ENCODE data around the gene ADORA2A. TPM values are rescaled to one million over a fixed set of nuclear protein-coding genes. Genes with fewer than 3 reads are reported as not detected.

The ADORA2A gene
- total RNA-seq, 1 experiment from 2014 or later, result 3.6 TPM

DNA sequence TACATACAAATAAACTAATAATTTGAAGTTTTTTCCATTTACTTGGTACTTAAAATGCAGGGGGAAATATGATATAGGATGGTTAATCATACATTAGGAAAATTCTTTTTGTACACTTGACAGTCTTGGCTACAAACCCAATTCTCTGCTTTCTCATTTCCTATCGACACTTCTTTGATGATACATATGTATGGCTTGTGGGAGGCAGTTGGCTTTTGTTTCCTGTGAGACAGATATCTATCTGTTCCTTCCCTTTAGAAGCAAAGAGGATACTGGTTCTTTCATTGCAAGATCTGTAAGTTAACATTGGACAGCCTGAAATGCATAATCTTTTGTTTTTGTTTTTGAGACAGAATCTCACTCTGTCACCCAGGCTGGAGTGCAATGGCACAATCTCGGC lies 47.9 kb upstream of the ADORA2A start:
- Histone ChIP-seq H3K79me2 (ENCODE audit: insufficient read depth, low read length) (no peaks in the 10 kb centered on the region), H3K9me2 (ENCODE audit: insufficient read depth) (no peaks in the 10 kb centered on the region), H3K27me3 (ENCODE audit: insufficient read depth, low read length) (no peaks in the 10 kb centered on the region), H4K20me1 (ENCODE audit: insufficient read depth) (no peaks in the 10 kb centered on the region), H3K4me3 (replicated peaks in 1 of 2; ENCODE audit: low read depth in 1 of 2, low read length in 2 of 2) (no peak overlapping the region), H3K4me2 (ENCODE audit: low read length) (no peak overlapping the region), H3K27ac (ENCODE audit: low read depth, low read length) (no peak overlapping the region), H2AFZ (ENCODE audit: low read depth, low read length, poor library complexity, severe bottlenecking) (no peak overlapping the region), H3K9ac (ENCODE audit: low read length) (no peak overlapping the region), H3K9me3 (ENCODE audit: control insufficient read depth in 1 of 2, insufficient read depth in 1 of 2, low read depth in 1 of 2, low read length in 2 of 2) (no peaks in the 10 kb centered on the region), H3K36me3 (ENCODE audit: control insufficient read depth in 1 of 2, insufficient read depth in 2 of 2, low read length in 2 of 2) (peaks cover 10% of the 10 kb centered on the region in 2 experiments; a peak in 3 of 4 replicates), H3K4me1 (ENCODE audit: control insufficient read depth in 1 of 2, insufficient read depth in 2 of 2, low read length in 2 of 2) (no peaks in the 10 kb centered on the region)
- no peak for TF ChIP-seq POLR2AphosphoS5 (IDR thresholded peaks at IDR 0.05; ENCODE audit: low read depth, low read length)
- no peak for TF ChIP-seq POLR2A (IDR thresholded peaks at IDR 0.05; ENCODE audit: borderline replicate concordance, extremely low read depth, insufficient read depth, insufficient read length)
- no peak for TF ChIP-seq RAD21 (IDR thresholded peaks at IDR 0.05; ENCODE audit: low read depth)
- no peak for DNase-seq (ENCODE audit: low read depth, low spot score)
- CTCF ChIA-PET, result no interaction called here
- intact Hi-C loops (cut with micrococcal nuclease), result no loop called here
- no peak for ATAC-seq
- POLR2A ChIA-PET, result no interaction called here
- no TSS peak for BruUV-seq (replicated peaks)
- RAD21 ChIA-PET (ENCODE audit: low non-redundant PET in 1 of 2, low total read pairs in 2 of 2, uncharacterized antibody in 2 of 2, unreplicated experiment in 2 of 2), result no interaction called here

DNA sequence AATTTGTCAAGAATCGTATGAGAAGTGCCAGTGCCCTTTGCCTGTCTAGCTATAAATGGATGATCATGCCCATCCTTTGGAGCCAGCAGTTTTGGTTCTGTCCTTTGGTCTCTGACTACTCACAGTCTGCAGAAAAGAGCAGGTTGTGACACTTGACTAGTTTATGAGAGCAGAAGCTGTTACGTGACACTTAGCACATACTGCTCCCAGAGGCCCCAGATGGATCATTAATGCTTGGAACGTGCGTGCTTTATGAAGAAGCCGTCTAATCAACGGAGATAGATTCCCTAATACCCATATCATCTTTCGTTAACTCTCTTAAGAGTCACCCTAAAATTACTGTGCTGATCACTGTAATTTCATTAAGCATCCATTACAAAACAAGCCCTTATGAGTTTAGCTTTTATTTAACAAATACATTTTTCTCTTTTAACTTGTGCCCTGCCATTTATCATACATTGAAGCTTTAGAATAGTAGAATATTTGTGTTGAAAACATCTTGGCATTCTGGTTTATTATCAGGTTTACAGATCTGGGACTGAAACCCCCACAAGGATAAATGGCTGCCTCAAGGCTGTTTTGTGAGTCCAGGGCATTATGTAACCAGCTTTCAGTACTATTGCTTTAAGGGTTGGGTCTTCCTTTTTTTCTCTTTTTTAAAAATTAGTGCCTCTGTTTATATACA lies 47.0 kb upstream of the ADORA2A start:
- no peak for ATAC-seq
- H3K4me1 ChIP-seq (ENCODE audit: control insufficient read depth in 1 of 2, insufficient read depth in 2 of 2, low read length in 2 of 2), result no peaks in the 10 kb centered on the region
- no peak overlapping the region for H3K9ac ChIP-seq (ENCODE audit: low read length)
- no peak overlapping the region for H3K27ac ChIP-seq (ENCODE audit: low read depth, low read length)
- ChIA-PET POLR2A (no interaction called here), RAD21 (ENCODE audit: low non-redundant PET in 1 of 2, low total read pairs in 2 of 2, uncharacterized antibody in 2 of 2, unreplicated experiment in 2 of 2) (no interaction called here), CTCF (no interaction called here)
- H3K4me2 ChIP-seq (ENCODE audit: low read length), result no peak overlapping the region
- no peaks in the 10 kb centered on the region for H3K9me3 ChIP-seq (ENCODE audit: control insufficient read depth in 1 of 2, insufficient read depth in 1 of 2, low read depth in 1 of 2, low read length in 2 of 2)
- TF ChIP-seq, protein P1, sequence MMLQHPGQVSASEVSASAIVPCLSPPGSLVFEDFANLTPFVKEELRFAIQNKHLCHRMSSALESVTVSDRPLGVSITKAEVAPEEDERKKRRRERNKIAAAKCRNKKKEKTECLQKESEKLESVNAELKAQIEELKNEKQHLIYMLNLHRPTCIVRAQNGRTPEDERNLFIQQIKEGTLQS (IDR thresholded peaks at IDR 0.05), result no peak
- TF ChIP-seq SP1 (IDR thresholded peaks at IDR 0.05; ENCODE audit: low read depth) (no peak), EZH2 (IDR thresholded peaks at IDR 0.05) (no peak), SIN3A (IDR thresholded peaks at IDR 0.05; ENCODE audit: low read depth) (no peak), YY1 (IDR thresholded peaks at IDR 0.05; ENCODE audit: extremely low read depth, insufficient replicate concordance, low read depth, low read length) (no peak), EGR1 (IDR thresholded peaks at IDR 0.05; ENCODE audit: low read depth) (no peak), SRF (IDR thresholded peaks at IDR 0.05; ENCODE audit: low read depth) (no peak), POLR2AphosphoS5 (IDR thresholded peaks at IDR 0.05; ENCODE audit: low read depth, low read length) (no peak), TCF7L2 (IDR thresholded peaks at IDR 0.05; ENCODE audit: borderline replicate concordance, extremely low read depth, insufficient read depth, insufficient read length) (no peak)
- TF ChIP-seq, protein P2, sequence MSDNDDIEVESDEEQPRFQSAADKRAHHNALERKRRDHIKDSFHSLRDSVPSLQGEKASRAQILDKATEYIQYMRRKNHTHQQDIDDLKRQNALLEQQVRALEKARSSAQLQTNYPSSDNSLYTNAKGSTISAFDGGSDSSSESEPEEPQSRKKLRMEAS (IDR thresholded peaks at IDR 0.05), result no peak
- TF ChIP-seq, protein P3, sequence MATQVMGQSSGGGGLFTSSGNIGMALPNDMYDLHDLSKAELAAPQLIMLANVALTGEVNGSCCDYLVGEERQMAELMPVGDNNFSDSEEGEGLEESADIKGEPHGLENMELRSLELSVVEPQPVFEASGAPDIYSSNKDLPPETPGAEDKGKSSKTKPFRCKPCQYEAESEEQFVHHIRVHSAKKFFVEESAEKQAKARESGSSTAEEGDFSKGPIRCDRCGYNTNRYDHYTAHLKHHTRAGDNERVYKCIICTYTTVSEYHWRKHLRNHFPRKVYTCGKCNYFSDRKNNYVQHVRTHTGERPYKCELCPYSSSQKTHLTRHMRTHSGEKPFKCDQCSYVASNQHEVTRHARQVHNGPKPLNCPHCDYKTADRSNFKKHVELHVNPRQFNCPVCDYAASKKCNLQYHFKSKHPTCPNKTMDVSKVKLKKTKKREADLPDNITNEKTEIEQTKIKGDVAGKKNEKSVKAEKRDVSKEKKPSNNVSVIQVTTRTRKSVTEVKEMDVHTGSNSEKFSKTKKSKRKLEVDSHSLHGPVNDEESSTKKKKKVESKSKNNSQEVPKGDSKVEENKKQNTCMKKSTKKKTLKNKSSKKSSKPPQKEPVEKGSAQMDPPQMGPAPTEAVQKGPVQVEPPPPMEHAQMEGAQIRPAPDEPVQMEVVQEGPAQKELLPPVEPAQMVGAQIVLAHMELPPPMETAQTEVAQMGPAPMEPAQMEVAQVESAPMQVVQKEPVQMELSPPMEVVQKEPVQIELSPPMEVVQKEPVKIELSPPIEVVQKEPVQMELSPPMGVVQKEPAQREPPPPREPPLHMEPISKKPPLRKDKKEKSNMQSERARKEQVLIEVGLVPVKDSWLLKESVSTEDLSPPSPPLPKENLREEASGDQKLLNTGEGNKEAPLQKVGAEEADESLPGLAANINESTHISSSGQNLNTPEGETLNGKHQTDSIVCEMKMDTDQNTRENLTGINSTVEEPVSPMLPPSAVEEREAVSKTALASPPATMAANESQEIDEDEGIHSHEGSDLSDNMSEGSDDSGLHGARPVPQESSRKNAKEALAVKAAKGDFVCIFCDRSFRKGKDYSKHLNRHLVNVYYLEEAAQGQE (IDR thresholded peaks at IDR 0.05; ENCODE audit: low read depth), result no peak
- TF ChIP-seq, protein P4, sequence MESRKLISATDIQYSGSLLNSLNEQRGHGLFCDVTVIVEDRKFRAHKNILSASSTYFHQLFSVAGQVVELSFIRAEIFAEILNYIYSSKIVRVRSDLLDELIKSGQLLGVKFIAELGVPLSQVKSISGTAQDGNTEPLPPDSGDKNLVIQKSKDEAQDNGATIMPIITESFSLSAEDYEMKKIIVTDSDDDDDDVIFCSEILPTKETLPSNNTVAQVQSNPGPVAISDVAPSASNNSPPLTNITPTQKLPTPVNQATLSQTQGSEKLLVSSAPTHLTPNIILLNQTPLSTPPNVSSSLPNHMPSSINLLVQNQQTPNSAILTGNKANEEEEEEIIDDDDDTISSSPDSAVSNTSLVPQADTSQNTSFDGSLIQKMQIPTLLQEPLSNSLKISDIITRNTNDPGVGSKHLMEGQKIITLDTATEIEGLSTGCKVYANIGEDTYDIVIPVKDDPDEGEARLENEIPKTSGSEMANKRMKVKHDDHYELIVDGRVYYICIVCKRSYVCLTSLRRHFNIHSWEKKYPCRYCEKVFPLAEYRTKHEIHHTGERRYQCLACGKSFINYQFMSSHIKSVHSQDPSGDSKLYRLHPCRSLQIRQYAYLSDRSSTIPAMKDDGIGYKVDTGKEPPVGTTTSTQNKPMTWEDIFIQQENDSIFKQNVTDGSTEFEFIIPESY (IDR thresholded peaks at IDR 0.05; ENCODE audit: extremely low read depth, insufficient replicate concordance, low read length), result no peak
- H3K27me3 ChIP-seq (ENCODE audit: insufficient read depth, low read length), result no peaks in the 10 kb centered on the region
- H4K20me1 ChIP-seq (ENCODE audit: insufficient read depth), result no peaks in the 10 kb centered on the region
- H3K36me3 ChIP-seq (ENCODE audit: control insufficient read depth in 1 of 2, insufficient read depth in 2 of 2, low read length in 2 of 2), result peaks cover 6 to 10% of the 10 kb centered on the region in 2 experiments; a peak in 3 of 4 replicates
- intact Hi-C loops (cut with micrococcal nuclease), result no loop called here
- H3K79me2 ChIP-seq (ENCODE audit: insufficient read depth, low read length), result no peaks in the 10 kb centered on the region
- BruUV-seq (replicated peaks), result no TSS peak
- no peak overlapping the region for H3K4me3 ChIP-seq (replicated peaks in 1 of 2; ENCODE audit: low read depth in 1 of 2, low read length in 2 of 2)
- H3K9me2 ChIP-seq (ENCODE audit: insufficient read depth), result no peaks in the 10 kb centered on the region
- no peak overlapping the region for H2AFZ ChIP-seq (ENCODE audit: low read depth, low read length, poor library complexity, severe bottlenecking)
- no peak for DNase-seq (ENCODE audit: low read depth, low spot score)
